ENCODE measurements around the gene FOXC1.

Gene FOXC1

DNA sequence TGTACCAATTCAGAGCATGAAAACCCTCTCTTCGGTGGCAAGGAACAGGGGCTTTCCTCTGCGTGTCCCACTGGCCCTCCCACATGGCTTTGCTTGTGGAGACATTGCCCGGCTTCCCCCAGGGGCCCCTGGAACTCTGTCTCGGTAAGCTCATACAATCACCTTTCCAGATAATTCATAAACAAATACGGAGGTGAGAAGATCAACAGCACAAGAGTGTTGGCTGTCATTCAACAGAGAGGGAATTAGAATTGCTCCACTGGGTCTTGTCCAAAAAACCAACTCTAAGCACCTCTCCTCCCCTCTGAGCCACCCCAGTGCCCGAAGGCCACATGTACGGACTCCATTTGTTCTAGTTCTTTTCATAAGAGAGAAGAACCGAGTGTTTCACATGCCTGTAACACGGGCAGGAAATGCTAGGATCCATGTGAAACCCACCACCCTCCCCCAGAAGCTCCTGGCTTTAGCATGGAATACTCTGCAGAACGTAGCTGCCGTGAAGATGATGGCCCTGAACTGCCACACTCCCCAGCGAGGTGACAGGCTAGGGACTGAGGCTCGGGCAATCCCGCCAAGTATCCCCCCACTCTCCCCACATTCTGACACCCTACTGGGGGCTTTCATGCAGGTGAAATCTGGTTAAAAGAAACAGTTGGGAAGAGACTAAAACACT, 24.6 kb upstream of the FOXC1 start:
- DNase-seq: no peak

DNA sequence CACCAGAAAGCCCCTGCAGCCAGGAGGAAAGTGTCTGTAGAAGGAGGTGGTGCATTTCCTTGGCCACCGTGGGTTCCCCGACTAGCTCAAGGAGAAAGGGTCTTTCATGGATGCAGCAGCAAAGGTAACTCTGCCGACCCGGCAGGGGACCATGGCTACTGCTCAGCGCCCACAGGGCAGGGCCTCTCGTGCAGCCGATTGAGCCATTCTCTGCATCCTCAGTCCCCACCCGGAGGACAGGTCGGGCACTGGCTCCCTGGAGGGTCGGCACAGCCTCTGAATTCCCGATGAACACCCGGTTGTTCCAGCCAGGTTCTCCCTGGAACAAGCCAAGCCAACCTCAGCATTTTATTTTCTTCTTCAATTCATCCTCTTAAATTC, 24.1 kb upstream of the FOXC1 start:
- DNase-seq: no peak

DNA sequence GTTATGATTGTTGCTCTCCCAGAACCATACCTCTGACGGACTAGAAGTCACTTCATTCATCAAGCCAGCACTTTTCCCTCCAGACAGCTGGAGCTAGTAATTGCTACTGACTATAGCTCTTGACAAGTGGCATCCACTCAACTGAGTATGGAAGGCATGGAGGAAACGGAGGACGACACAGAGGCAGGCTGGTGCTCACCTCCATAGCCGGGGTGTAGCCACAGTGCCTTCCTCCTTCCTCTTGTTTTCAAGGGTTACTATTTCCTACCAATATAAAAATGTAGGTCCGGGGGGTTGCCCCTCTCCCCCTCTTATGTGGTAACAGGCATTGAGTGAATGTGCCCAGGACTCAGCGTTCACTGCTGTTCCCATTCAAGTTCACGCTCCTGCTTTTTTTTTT, 23.5 kb upstream of the FOXC1 start:
- no peak for DNase-seq

DNA sequence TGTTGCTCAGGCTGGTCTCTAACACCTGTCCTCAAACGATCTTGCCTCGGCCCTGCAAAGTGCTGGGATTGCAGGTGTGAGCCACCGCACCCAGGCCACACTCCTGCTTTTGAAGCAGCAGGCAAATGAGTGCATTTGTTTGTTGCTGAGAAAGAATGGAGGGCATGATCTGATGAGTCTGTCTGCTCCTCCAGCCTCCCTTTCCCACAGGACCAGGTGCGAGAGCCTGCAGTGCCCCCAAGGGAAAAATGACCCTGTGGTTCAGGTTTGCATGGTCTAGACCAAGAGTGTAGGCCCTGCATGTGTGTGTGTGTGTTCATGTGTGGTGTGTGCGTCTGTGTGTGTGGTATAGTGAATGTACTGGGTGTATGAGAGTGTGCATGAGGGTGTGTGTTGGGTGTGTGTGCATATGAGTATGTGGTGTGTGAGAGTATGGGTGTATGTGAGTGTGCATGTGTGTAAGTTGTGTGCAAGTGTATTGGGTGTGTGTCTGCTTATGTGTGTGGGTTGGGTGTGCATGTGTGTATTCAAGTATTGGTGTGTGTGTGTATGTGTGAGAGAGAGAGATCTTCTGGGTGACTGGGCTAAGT, 22.8 kb upstream of the FOXC1 start:
- no peak for DNase-seq

DNA sequence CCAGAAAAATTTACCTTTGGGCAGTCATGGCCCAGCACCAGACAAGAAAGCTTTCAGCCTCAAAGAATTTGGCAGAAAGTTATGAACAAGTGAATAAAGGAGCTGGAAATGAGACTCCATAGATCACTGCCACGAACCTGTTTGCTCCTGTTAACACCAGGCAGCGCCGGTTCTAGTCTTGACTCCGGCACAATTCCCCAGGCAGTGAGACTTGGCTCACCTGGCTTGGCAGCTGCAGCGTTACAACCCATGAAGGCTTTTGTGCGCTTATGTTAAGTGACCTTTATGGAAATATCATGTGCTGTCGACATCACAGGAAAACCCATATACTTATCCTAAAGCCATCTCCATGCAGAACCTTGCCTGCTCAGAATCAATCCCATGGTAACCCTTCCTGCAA, 22.2 kb upstream of the FOXC1 start:
- no peak for DNase-seq

DNA sequence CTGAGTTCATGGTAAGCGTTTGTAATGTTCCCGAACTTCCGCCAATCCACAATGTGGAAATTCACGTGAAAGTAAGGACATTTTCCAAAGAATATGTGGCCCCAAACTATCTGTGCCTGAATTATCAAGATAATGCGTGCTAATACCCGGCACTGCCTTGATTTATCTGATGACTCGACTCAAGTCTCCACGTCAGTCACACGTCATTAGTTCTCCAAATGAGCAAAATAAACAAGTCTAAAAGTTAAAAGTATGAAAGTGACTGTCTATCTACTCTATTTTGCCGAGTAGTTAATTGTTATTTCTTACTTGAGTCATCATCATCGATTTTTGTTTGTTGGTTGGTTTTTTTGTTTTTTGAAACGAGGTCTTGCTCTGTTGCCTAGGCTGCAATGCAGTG, 21.7 kb upstream of the FOXC1 start:
- DNase-seq: no peak

DNA sequence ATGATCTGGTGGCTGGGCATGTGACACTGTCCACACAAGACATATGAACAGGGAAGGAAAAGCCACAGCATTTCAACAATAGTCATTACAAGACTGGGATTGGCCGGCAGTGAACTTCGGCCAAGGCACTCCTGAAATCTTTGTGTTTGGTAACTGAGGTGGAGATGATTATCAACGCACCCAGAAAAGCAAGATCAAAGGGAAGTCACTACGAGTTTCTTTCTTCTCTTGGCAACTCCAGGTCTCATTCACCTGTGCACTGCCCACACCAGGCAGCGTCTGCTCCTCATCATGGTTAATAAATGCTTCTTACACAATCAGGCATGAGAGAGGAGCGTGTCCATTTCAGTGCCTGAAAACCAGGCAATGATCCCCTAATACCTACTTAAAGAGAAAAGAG, 20.5 kb upstream of the FOXC1 start:
- DNase-seq: no peak

DNA sequence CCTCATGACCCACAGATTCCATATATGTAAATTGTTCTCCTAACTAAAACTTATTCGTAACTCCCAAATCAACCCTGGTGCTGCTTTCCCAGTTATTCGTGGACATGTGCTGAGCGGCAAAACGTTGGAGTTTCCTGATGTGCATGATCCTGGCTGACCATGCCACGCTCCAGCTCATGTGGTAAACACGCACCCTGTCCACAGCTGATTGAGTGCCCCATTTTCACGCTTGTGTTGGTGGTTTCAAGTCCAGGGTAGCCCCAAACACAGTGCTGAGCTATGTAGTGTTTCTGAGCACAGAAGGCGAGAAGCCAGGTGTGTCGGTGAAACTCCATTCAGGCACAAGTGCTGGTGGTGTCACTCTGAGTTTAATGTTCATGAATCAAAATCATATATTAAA, 19.1 kb upstream of the FOXC1 start:
- no peak for DNase-seq

DNA sequence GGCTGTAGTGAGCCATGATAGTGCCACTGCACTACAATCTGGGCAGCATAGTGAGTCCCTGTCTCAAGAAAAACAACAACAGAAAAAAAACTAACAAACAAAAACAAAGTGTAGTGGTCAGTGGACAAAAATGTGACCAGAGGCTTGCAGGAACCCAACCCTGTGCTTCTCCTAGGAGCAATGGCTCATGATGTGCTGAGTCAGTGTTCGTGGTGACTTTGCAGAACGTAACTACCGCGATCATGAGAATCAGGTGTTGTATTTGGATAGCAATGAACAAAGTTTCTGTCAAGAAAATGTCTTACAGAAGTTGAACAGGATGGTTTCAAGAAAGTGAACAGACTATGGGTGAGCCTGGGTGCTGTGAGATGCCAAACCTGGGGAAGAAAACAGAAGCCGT, 18.5 kb upstream of the FOXC1 start:
- no peak for DNase-seq

DNA sequence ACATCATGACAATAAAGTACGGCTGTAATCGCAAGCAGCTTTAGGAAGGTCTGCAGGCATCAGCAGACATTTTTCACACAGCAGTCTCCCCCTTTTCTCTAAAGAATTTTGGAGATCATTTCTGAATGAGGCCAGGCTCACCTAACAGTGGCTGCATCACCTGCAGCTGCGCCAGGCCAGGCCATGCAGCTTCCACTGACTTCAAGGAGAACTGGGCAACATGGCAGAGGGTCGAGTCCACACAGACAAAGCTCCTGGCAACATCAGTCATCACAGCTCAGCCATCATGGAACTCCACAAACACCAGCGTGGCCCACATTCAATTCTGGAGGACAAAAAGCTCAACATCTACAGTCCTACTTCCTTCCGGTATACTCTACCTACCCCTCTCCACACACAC, 17.8 kb upstream of the FOXC1 start:
- DNase-seq: no peak

DNA sequence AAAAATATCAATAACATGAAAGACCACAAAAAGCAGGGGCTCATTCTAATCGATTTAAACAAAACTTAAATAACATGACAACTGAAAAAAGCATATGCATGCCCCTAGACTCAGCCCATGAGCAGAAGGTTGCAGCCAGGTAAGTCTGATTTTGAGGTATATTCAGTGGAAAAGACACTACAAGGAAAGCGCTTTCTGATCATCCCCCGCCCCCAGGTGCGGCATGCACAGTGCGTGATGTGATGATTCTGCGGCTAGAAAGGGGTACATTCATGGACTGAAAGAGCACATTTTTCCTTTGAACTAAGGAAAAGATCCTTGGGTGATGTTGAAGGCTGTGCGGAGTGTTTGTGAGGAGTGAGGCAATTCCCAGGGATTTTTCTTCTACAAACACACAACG, 16.9 kb upstream of the FOXC1 start:
- DNase-seq: no peak

DNA sequence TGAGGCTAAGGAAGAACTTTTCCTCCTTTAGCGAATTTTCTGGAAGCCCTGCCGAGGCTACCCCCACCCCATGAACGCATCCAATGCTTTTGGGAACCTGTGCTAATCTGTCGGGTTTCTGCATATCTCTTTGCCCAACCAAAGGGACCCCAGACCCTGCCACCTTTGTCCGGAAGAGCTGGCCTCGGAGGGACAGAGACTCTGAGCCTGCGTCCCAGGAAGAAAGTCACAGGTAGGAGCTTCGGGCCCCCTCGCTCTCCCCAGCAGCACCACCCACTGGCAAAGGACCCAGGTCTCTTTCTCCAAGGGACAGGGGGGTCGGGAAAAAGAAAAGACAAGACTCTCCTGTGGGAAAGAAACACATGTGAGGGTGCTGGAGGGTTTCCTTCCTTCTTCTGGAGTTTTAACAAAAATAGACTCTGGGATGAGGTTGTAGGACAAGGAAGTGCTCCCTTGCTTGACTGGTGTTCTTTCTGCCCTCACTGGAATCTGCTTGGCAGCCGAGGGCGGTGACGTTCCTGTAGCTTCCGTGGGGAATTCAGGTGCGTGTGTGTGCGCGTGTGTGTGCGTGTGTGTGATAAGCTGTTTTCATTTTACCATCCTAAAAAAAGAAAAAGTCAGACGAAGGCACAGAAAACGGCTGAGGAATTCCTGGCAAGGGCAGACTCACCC, 16.3 kb upstream of the FOXC1 start:
- DNase-seq: no peak

DNA sequence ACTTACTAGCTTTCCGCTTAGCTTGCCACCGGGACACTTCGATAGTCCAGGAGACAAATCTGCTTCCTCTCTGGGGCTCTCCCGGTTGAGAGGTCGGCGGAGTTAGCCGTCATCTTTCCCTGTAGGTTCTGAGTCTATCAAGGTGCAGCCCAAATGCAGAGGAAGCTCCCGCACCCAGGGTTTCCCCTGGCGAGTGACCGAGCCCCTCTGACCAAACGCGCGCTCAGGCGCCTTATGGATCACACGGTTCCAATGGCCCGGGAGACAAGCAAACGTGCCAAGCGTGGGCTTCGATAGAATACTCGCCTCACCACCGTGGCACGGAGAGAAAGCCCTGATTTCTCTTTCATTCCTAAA, 15.8 kb upstream of the FOXC1 start:
- no peak for DNase-seq

DNA sequence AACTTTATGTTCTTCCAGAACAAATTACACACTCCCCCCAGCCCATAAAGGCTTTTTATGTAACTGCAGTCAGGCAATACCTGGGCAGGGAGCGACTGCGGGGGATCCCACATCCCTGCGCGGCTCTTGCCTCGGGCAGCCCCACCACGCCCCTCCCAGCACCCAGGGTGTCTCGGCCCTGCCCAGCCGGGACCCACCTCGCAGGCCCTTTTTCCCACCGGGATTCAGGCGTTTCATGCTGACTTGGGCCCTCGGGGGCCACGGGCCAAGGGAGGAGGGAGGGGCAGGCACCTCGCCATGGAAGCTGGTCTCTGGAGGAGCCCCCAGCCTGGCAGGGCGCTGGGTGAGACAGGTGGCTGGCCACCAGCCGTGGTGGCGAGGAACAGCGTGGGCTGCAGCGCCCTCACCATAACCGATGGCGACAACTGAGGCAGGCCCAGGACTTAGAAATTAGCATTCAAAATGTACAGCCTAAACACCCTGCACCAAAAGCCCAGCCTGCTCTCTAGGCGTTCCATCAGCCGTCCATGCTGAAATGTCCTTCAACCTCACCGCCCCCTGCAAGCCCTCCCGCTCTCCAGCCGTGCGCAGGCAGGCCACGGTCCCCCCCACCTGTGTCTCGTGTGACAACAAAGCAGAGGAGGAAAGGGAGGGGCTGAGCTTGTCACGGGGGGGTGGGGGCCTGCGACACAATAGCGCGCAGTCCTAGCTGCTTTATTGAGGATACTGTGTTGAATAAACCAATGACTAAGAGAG, 15.1 kb upstream of the FOXC1 start:
- no peak for DNase-seq

DNA sequence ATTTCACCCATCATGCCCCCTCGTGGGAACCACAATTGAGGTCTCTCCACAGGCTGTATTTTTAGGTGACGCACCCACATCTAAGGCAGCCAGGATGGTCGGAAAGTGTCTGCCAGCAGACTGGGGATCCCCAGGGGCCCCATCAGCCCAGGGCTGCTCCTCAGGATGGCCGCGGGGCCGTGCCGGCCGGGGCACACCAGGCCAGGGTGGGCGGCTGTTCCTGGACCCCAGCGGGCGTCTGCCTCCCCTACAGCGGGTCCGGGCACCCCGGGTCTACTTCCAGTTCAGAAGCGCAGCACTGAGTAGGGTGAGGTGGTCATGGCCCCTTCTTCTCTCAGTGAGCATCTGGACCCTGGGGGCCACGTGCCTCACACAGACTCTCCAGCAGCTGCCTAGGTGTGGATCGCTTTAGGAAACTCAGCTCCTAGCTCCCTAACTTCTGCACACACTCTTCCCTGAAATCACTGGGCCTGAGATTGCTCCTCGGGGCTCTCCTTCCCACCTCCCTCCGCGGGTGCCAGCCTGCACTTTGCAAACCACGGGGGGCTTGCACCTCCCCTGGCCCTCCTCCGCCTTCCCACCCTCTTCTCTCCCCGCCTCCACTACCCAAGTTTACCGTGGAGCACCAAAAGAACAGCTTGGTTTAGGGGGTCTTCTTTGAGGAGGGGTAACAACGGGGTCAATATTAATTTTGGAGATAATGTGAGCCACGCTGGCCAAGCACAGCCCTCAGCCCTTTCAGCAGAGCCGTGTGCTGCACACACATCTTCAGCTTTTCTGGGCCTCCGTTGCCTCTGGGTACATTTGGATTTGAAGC, 14.2 kb upstream of the FOXC1 start:
- DNase-seq: no peak

DNA sequence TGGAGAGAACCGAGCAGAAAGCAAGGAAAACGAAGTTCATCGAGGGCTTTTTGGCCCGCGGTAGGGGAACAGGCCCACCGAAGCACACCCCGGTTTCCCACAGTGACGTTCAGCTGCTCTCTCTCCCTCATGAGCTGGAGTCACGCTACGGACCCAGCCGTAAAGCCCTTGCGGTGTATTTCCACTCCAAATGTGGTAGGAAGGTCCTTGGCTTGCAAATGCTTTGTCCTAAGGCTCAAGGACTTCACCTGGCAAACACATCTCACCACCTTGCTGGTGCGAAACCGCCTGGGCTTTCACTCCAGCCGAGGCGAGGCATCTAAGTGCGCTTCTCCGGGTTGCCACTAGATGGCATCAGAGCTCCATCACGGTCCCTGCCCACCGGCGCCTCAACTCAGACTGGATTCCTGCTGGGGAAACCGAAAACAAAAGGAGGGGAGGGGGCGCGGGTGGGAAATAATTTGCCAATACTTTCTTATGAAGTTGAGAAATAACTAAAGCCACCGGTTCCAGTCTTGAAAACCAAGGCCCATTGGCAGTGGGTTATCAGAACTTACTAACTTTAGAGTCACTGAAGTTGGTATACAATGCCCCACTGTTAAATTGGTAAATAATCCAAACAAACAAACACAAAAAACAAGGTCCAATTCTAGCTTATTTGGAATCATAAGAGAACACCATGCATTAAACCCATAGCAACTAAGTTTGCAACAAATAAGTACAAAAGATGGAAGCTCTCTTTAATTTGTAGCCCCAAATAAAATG, 13.4 kb upstream of the FOXC1 start:
- peak; percentile 33 for DNase-seq

DNA sequence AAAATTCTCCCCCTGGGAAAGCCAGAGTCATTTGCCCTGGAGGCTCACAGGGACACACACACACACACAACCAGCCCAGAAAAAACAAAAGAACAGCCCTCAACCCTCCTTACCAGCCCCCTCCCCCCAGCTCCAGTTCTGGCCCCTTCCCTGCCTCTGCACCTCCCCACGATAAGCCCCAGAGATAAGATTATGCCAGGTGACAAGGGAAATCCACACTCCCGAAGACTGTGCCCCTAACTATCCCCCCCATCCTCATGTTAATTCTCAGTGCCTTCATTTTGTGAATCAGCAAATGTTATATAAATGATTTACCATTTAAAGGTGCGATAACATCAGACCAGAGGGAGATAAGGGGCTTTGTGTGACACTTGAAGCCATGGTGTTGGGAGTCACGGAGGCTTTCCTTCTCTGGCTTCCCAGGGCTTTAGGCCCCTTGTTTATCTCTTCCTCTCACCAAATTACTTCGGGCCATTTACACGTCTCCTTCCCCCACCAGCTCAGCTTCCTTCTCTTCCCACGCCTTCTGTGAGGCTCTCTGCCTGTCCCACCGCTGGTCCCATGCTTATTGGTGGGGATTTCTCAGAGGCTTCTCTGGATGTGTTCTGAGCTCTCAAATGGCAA, 12.5 kb upstream of the FOXC1 start:
- DNase-seq: no peak

DNA sequence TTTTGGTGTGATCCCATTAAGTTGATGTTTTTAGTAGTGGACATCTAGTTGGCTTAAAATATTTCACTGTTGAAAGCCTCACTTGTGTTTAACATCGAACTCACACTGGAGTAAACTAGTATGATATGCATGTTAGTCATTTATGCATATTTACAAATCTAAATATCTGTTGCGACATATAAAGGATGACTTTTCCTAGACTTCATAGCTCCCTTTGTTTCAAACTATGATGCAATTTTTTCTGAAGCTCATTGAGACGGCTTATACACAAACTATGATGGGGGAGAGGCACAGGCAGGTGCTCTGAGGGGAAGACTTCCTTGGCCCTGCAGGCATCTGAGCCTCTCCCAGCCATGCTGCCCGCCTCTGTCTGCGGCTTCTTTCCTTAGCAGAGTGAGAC, 11.8 kb upstream of the FOXC1 start:
- no peak for DNase-seq

DNA sequence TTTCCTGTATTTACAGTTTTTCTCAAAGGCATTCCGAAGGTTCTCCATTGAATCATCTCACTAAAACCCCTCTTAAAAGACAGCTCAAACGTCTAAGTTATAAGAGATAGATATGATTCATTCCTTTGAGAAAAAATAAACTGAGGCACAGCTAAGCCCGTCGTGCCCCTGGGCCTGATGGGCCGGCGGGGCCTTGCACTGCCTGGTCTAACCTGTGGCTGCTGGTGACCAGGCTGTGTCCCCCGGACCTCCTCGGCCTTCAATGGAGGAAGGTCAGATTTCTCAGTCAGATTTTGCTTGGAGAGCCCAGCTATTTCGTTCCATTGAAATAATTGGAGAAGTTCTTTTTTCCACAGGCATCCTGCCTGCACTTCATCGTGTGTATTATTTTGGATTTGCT, 11.3 kb upstream of the FOXC1 start:
- no peak for DNase-seq

DNA sequence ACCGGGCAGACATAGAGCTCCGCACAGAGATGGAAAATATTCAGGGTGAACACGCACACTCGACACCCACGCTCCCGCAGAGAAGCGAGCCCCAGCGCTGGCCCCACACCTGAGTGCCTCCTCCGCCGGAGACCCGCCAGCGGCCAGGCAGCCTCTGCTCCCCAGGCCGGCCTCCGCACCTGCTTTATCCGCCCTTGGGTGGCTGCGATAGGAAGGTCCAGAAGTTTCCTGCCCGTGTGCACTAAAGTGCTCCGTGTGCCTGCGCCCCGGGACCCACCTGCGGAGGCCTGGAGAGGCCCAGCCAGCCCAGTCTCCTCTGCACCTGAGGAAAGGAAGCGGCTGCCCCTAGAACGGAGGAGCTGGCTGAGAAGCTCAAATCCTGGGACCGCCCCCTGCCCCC, 10.8 kb upstream of the FOXC1 start:
- no peak for DNase-seq

DNA sequence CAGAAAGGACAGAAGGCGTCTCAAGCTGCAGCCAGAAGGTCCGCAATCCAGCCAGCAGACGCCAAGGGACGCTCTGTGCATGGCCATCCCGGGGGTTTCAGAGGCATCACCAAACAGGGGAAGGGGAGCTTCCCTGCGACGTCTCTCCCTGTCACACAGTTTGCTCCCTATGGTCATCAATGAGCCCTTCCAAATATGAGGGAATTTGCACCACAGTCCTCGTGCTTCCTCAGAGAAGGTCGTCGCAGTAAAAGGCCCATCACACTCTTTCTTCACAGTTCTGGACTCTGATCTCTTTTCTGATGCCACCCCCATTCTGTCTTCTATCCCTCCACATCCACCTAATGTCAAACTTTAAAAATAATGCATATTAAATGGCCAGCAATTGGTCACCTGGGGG, 10.2 kb upstream of the FOXC1 start:
- DNase-seq: no peak

Measured in NCI-H2227 treated with DMSO at 0.1 percent for 48 hours (cell line).